Right atrium auricular region (tissue), 2 donors: ENCODE data around the gene ZMIZ1. TPM values are rescaled to one million over a fixed set of nuclear protein-coding genes. Genes with fewer than 3 reads are reported as not detected.

Experiments used
- DNase-seq: peaks from one replicate; pipeline ENCODE4 v3.0.0-alpha.2; 2019; ENCODE audit warnings: low spot score
- H3K27ac ChIP-seq, 2 donors: fragments of 200-600 bp; sonication (generic); 1 replicate in 1 of 2; 2 replicates in 1 of 2; pipeline ENCODE4 v1.5.1; 2016 to 2019
- H3K27me3 ChIP-seq, 2 donors: fragments of 200-600 bp; sonication (generic); one replicate each; pipeline versions ENCODE4 v1.5.1 to v1.6.0; 2017 to 2019
- H3K36me3 ChIP-seq: fragments of 200-600 bp; sonication (generic); one replicate; pipeline ENCODE4 v1.5.1; 2016
- H3K4me1 ChIP-seq, 2 donors: fragments of 200-600 bp; sonication (generic); one replicate each; pipeline versions ENCODE4 v1.5.1 to v1.6.0; 2017 to 2019
- H3K4me3 ChIP-seq, 2 donors: fragments of 200-600 bp; sonication (generic); 1 replicate in 1 of 2; 2 replicates in 1 of 2; pipeline ENCODE4 v1.5.1; 2017 to 2019; ENCODE audit warnings: mild to moderate bottlenecking in 1 of 2, moderate library complexity in 1 of 2
- H3K9me3 ChIP-seq, 2 donors: fragments of 200-600 bp; sonication (generic); one replicate each; pipeline ENCODE4 v1.5.1; 2019
- CTCF ChIP-seq, 2 donors: fragments of 200-600 bp; sonication (generic); IDR thresholded peaks; one replicate each; pipeline ENCODE4 v1.5.1; 2019; ENCODE audit warnings: antibody characterized with exemption in 2 of 2
- total RNA-seq, 2 donors: library from RNA; depleted of rRNA; stranded (reverse); fragments of >200 nt; gene quantifications; one replicate each; pipeline ENCODE4 v1.1.0, GENCODE V29; 2016

ZMIZ1 gene
- total RNA-seq, 2 donors from 2014 or later, result 59.3 to 71.0 TPM

GRCh38 chr10:79070081-79070605, 1.4 kb downstream of the ZMIZ1 start:
- H3K36me3 ChIP-seq, result no peaks in the 10 kb centered on the region
- no peaks in the 10 kb centered on the region for H3K9me3 ChIP-seq
- peaks cover 0 to 60% of the 10 kb centered on the region in 2 donors for H3K4me1 ChIP-seq
- peak overlapping the region; percentile 92 to 96 for H3K4me3 ChIP-seq
- TF ChIP-seq CTCF (IDR thresholded peaks at IDR 0.05), result peak in 1 of 2 donors; percentile 36
- H3K27ac ChIP-seq, result peak overlapping the region; percentile 97 to 99
- no peak for DNase-seq
- H3K27me3 ChIP-seq, result no peaks in the 10 kb centered on the region

GRCh38 chr10:79070606-79071395, 2.0 kb downstream of the ZMIZ1 start:
- H3K27me3 ChIP-seq, result no peaks in the 10 kb centered on the region
- H3K4me1 ChIP-seq, result peaks cover 0 to 66% of the 10 kb centered on the region in 2 donors
- H3K27ac ChIP-seq, result peak overlapping the region; percentile 97 to 99
- TF ChIP-seq CTCF (IDR thresholded peaks at IDR 0.05), result no peak
- no peaks in the 10 kb centered on the region for H3K36me3 ChIP-seq
- H3K9me3 ChIP-seq, result no peaks in the 10 kb centered on the region
- peak overlapping the region; percentile 92 to 96 for H3K4me3 ChIP-seq
- DNase-seq, result peak; percentile 98

GRCh38 chr10:79071396-79071923, 2.7 kb downstream of the ZMIZ1 start:
- TF ChIP-seq CTCF (IDR thresholded peaks at IDR 0.05), result no peak
- DNase-seq, result no peak
- Histone ChIP-seq H3K9me3 (no peaks in the 10 kb centered on the region), H3K4me1 (peaks cover 0 to 71% of the 10 kb centered on the region in 2 donors), H3K27me3 (no peaks in the 10 kb centered on the region), H3K4me3 (peak overlapping the region; percentile 92 to 96), H3K27ac (peak overlapping the region; percentile 97 to 99), H3K36me3 (no peaks in the 10 kb centered on the region)

- Histone ChIP-seq H3K4me1 (peaks cover 0 to 71% of the 10 kb centered on the region in 2 donors), H3K36me3 (no peaks in the 10 kb centered on the region), H3K27me3 (no peaks in the 10 kb centered on the region), H3K9me3 (no peaks in the 10 kb centered on the region), H3K27ac (peak overlapping the region; percentile 97 to 99), H3K4me3 (peak overlapping the region; percentile 92 to 96)
- no peak for DNase-seq
- no peak for TF ChIP-seq CTCF (IDR thresholded peaks at IDR 0.05)
Observed at GRCh38 chr10:79072041-79072441, 3.3 kb downstream of the ZMIZ1 start.

GRCh38 chr10:79072994-79073645, 4.4 kb downstream of the ZMIZ1 start:
- H3K36me3 ChIP-seq, result no peaks in the 10 kb centered on the region
- no peaks in the 10 kb centered on the region for H3K9me3 ChIP-seq
- H3K27ac ChIP-seq, result peak overlapping the region; percentile 97 to 99
- H3K27me3 ChIP-seq, result no peaks in the 10 kb centered on the region
- DNase-seq, result no peak
- TF ChIP-seq CTCF (IDR thresholded peaks at IDR 0.05), result no peak
- peak overlapping the region in 1 of 2 donors; percentile 2 for H3K4me3 ChIP-seq
- H3K4me1 ChIP-seq, result peaks cover 0 to 74% of the 10 kb centered on the region in 2 donors
